GM21390 (cell line): ENCODE data around the gene LAPTM5.
"Not testable (repeated sequence)": the region's sequence is repeated elsewhere in the genome, so short reads cannot be mapped to it uniquely, and the experiment has no call there.

ENCODE experiments used
- ATAC-seq: cut with Tn5 transposase; IDR thresholded peaks from one replicate; pipeline ENCODE4 v1.9.1; 2021; ENCODE audit not compliant: unreplicated experiment

LAPTM5 gene

GRCh38 chr1:30771005-30771404 is 13.4 kb upstream of the LAPTM5 start:
- ATAC-seq, result no peak

GRCh38 chr1:30770150-30770549 is 12.6 kb upstream of the LAPTM5 start:
- no peak for ATAC-seq

GRCh38 chr1:30768830-30769718 is 11.5 kb upstream of the LAPTM5 start:
- ATAC-seq, result no peak

- ATAC-seq, result no peak
These were observed 10.7 kb upstream of the LAPTM5 start for GRCh38 chr1:30768159-30768829.

DNA sequence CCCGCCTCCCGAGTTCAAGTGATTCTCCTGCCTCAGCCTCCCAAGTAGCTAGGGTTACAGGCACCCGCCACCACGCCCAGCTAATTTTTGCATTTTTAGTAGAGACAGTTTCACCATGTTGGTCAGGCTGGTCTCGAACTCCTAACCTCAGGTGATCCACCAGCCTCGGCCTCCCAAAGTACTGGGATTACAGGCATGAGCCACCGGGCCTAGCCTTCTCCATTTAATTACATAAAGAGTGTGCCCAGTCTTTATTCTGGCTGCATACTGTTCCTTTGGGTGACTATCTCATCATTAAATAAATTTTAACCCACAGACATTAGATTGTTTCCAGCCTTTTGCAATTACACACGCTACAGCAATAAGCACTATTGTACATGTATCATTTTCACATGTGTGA is 9.4 kb upstream of the LAPTM5 start:
- ATAC-seq, result not testable (repeated sequence)

GRCh38 chr1:30765556-30766434 is 8.2 kb upstream of the LAPTM5 start:
- ATAC-seq, result no peak

- peak; percentile 39 for ATAC-seq
These were observed 7.5 kb upstream of the LAPTM5 start for GRCh38 chr1:30764939-30765555.

DNA sequence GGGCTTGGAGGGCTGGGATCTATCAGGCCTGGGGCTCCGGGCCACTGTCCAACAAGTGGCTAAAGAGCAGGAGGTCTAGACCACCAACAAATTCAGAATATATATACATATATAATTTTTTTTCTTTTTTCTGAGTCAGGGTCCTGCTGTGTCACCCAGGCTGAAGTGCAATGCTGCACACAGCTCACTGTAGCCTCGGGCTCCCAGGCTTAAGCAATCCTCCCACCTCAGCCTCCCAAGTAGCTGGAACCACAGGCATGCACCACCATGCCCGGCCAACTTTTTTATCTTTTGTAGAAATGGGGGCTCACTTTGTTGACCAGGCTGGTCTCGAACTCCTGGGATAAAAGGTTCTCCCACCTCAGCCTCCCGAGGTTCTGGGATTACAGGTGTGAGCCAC is 6.8 kb upstream of the LAPTM5 start:
- no peak for ATAC-seq

DNA sequence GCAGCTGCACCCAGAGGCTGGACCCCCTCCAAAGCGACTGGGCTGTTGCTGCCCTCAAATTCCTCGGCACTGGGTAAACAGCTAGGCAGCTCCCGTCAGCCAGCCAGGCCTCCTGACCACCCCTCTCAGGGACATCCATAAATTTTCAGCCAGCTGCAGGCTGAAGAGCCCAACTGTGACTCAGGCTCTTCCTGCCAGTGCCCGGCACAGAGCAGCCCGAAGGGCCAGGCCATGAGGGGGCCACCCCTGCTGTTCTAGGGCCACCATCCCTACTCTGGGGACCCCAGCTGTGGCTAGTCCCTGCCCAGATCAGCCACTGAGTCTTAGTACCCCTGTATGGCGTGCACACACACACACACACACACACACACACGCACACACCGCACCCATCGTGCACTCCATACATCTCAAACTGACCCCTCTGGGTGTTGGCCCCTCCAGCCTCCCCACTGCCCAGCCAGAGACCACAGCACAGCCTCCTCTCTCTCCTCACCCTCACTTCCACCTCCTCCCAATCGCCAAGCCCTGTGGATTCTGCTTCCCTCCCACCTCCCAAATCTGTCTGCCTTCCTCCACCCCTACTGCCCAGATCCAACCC is 6.2 kb upstream of the LAPTM5 start:
- no peak for ATAC-seq

GRCh38 chr1:30762930-30763650 is 5.5 kb upstream of the LAPTM5 start:
- no peak for ATAC-seq

DNA sequence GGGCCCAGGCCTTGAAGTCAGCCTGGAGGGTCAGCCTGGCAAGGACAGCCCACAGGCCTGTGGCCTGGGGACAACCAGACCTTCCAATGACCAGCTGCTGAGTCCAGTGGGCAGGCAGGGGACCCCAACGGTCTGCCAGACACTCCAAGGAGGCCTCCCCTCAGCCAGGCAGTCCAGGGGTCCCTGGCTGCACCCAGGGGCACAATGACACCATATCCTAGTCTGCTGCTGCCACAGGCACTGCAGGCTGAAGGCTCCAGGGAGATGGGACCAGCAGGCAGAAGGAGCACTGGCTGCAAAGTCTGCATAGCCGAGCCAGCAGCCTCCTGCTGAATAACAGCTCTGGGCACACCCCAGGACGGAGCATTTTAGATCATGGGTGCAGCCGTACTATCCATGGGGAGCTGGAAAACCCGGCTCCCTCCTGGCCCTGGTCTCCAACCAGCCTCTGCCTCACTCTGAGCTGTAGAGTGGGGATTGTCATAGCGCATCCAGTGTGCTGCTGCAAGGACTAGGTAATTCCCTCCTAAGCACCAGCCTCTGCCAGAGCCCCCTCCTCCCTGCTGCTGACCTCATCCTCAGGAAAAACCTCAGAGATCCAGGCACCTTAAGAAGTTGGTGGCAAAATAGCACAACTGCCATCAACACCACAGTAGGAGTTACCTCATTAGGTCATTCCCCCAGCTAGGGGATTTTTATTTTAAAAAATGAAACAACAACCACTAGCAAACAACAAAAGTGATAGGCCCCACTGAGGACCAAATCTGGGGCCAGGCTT is 4.8 kb upstream of the LAPTM5 start:
- no peak for ATAC-seq

DNA sequence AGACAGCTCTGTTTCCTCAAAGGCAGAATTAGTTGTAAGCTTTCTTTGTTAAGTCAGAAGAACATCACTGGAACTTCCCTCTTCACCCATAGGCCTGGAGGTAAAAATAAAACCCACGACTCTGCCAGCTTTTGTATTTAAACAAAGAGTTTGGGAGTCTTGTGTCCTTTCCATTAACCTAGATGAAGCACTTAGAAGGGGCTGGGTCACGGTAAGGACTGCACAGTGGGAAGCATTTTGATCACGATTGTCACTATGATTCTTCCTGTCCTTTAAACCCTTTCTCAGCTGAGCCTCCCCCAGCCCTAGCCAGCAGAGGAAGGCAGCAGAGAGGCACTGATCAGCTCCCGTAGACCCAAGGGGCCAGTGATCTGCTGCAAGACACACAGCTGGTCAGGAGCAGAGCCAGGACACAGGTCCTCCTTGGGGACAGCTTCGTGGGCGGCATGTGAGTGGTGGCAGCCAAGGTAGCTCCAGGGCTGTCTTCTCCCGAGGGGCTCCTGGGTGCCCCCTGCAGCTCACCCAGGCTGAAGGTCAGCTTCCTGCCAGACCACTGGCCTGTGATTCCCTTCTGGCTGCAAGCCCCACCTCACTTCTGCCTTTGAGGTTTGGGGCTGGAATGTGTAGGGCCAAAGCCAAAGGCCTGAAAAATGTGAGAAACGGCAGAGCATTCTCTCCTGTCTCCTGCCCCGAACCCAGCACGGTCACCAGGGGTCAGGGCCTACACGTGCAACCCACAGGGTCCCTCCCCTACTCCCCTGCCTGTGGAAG is 4.0 kb upstream of the LAPTM5 start:
- no peak for ATAC-seq

- ATAC-seq, result no peak
These were observed 3.2 kb upstream of the LAPTM5 start for GRCh38 chr1:30760596-30761324.

GRCh38 chr1:30759718-30760281 is 2.2 kb upstream of the LAPTM5 start:
- no peak for ATAC-seq

DNA sequence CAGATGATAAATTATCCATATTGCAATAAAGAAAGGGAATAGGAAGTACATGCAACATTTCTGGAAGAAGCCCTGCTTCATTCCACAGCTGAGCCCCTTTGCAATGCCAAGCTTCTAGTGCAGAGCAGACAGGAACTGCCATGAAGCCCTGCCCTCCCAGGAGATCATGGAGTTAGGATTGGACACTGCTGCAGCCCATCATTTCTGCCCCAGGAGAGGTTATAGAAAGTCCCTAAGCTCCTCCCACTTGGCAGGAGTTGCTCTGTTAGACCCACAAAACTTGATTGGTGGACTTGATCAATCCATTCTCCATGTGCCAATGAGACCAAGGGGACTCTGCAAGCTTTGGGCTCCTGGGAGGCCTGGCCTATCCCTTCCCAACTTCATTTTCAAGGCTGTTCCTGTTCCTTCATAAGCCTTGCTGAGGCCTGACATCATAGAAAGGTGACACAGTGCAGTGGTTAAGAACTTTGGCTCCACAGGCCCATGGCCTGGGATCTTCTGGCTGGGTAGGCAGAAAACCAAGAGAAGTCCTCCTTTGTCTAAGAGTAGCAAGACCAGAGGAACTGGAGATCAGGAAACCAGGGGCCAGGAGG is 1.3 kb upstream of the LAPTM5 start:
- ATAC-seq, result no peak

- no peak for ATAC-seq
These were observed 631 bp upstream of the LAPTM5 start for GRCh38 chr1:30758121-30758688.
